Smooth muscle cell of the pulmonary artery (primary cell): ENCODE data around the gene KLHL15. TPM values are rescaled to one million over a fixed set of nuclear protein-coding genes. Genes with fewer than 3 reads are reported as not detected.

Experiments used
- total RNA-seq: library from RNA; depleted of rRNA; stranded (reverse); fragments of >200 nt; gene quantifications from 2 replicates; pipeline ENCODE4 v1.2.3, GENCODE V29; 2014

The KLHL15 gene, protein sequence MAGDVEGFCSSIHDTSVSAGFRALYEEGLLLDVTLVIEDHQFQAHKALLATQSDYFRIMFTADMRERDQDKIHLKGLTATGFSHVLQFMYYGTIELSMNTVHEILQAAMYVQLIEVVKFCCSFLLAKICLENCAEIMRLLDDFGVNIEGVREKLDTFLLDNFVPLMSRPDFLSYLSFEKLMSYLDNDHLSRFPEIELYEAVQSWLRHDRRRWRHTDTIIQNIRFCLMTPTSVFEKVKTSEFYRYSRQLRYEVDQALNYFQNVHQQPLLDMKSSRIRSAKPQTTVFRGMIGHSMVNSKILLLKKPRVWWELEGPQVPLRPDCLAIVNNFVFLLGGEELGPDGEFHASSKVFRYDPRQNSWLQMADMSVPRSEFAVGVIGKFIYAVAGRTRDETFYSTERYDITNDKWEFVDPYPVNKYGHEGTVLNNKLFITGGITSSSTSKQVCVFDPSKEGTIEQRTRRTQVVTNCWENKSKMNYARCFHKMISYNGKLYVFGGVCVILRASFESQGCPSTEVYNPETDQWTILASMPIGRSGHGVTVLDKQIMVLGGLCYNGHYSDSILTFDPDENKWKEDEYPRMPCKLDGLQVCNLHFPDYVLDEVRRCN
- total RNA-seq, result 8.1 and 11.3 TPM in 2 replicates

GRCh38 chrX:24027086-24027485, at the start of gene KLHL15:
KLHL15 (minus strand) TSS chrX:24027186; CDS start chrX:24006693, 20,493 bp downstream.

GRCh38 chrX:24054182-24055042, 27.4 kb upstream of the KLHL15 start, which contains the start of gene EIF2S3:
EIF2S3 (plus strand) TSS chrX:24054956; CDS start chrX:24054969, 13 bp downstream.

Other genes starting within 250 kb of the KLHL15 start
- gene SAT1, start 244.0 kb downstream of the KLHL15 start, total RNA-seq, result 98.4 and 193 TPM in 2 replicates
- gene APOO, start 119.2 kb downstream of the KLHL15 start, total RNA-seq, result 6.0 and 6.7 TPM in 2 replicates
- not detected in 2 replicates for gene CXorf58, start 119.2 kb downstream of the KLHL15 start, total RNA-seq
- gene EIF2S3, start 27.8 kb upstream of the KLHL15 start, total RNA-seq, result 156 and 189 TPM in 2 replicates
- gene ZFX, start 122.5 kb upstream of the KLHL15 start, total RNA-seq, result 37.0 and 38.7 TPM in 2 replicates